ENCODE measurements around the gene DISC1.
"Not testable (repeated sequence)": the region's sequence is repeated elsewhere in the genome, so short reads cannot be mapped to it uniquely, and the experiment has no call there.

DNA sequence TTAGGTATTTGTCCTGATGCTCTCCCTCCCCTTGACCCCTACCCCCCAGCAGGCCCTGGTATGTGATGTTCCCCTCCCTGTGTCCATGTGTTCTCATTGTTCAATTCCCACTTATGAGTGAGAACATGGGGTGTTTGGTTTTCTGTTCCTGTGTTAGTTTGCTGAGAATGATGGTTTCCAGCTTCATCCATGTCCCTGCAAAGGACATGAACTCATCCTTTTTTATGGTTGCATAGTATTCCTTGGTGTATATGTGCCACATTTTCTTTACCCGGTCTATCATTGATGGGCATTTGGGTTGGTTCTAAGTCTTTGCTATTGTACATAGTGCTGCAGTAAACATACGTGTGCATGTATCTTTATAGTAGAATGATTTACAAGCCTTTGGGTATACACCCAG lies 10.3 kb downstream of the DISC1 start:
- TF ChIP-seq, protein P1, sequence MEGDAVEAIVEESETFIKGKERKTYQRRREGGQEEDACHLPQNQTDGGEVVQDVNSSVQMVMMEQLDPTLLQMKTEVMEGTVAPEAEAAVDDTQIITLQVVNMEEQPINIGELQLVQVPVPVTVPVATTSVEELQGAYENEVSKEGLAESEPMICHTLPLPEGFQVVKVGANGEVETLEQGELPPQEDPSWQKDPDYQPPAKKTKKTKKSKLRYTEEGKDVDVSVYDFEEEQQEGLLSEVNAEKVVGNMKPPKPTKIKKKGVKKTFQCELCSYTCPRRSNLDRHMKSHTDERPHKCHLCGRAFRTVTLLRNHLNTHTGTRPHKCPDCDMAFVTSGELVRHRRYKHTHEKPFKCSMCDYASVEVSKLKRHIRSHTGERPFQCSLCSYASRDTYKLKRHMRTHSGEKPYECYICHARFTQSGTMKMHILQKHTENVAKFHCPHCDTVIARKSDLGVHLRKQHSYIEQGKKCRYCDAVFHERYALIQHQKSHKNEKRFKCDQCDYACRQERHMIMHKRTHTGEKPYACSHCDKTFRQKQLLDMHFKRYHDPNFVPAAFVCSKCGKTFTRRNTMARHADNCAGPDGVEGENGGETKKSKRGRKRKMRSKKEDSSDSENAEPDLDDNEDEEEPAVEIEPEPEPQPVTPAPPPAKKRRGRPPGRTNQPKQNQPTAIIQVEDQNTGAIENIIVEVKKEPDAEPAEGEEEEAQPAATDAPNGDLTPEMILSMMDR (IDR thresholded peaks at IDR 0.05) = not testable (repeated sequence)
- not testable (repeated sequence) for TF ChIP-seq POLR2A (IDR thresholded peaks at IDR 0.05)
